Colonic mucosa (tissue), 4 donors: ENCODE data around the gene NUAK1. TPM values are rescaled to one million over a fixed set of nuclear protein-coding genes. Genes with fewer than 3 reads are reported as not detected.

Source experiments
- DNase-seq: peaks from one replicate; pipeline ENCODE4 v3.0.0-alpha.2; 2020
- H3K27ac ChIP-seq: fragments of 200-600 bp; one replicate; pipeline ENCODE4 v1.8.0; 2021
- H3K27me3 ChIP-seq: fragments of 200-600 bp; one replicate; pipeline ENCODE4 v1.8.0; 2021
- H3K36me3 ChIP-seq: fragments of 200-600 bp; one replicate; pipeline ENCODE4 v1.8.0; 2021
- H3K4me1 ChIP-seq: fragments of 200-600 bp; one replicate; pipeline ENCODE4 v1.8.0; 2021; ENCODE audit warnings: mild to moderate bottlenecking
- H3K4me3 ChIP-seq: fragments of 200-600 bp; one replicate; pipeline ENCODE4 v1.8.0; 2021
- H3K9ac ChIP-seq, 2 donors: one replicate each; pipeline ENCODE4 v1.7.0; 2013; ENCODE audit warnings: control low read depth in 2 of 2, low read depth in 2 of 2, low read length in 2 of 2
- H3K9me3 ChIP-seq: fragments of 200-600 bp; one replicate; pipeline ENCODE4 v1.8.0; 2021
- intact Hi-C: fragments of 100-400 bp; cut with DNase I; formaldehyde crosslinking; loops from one replicate; pipeline ENCODE4 v1.14.1; 2022
- total RNA-seq, 2 donors: library from RNA; stranded (reverse); fragmentation: NEBNext Ultra II Directional in 1 of 2; extraction: Animal tissue kit (Norgen Biotek cat#: 25700) in 1 of 2; gene quantifications; one replicate each; pipeline ENCODE4 v1.2.1, GENCODE V29; 2021
- TF ChIP-seq, protein P1 (sequence below): fragments of 200-600 bp; IDR thresholded peaks from one replicate; pipeline ENCODE4 v1.8.0; 2022; ENCODE audit warnings: antibody characterized with exemption, mild to moderate bottlenecking
- donor health status: healthy.
- donor health status: DM: no; HTN: no; CAD: no.
- donor health status: DM: no; HTN: no; CAD: no.

Gene NUAK1
- total RNA-seq, 2 donors from 2014 or later: 2.2 to 3.7 TPM

GRCh38 chr12:106130474-106131113 is 8.2 kb downstream of the NUAK1 start:
- Histone ChIP-seq H3K9me3 (no peaks in the 10 kb centered on the region), H3K4me3 (no peak overlapping the region), H3K4me1 (no peaks in the 10 kb centered on the region), H3K27me3 (no peaks in the 10 kb centered on the region), H3K9ac (no peak overlapping the region), H3K36me3 (no peaks in the 10 kb centered on the region), H3K27ac (no peak overlapping the region)
- no peak for DNase-seq
- intact Hi-C loops: no loop called here
- TF ChIP-seq, protein P1, sequence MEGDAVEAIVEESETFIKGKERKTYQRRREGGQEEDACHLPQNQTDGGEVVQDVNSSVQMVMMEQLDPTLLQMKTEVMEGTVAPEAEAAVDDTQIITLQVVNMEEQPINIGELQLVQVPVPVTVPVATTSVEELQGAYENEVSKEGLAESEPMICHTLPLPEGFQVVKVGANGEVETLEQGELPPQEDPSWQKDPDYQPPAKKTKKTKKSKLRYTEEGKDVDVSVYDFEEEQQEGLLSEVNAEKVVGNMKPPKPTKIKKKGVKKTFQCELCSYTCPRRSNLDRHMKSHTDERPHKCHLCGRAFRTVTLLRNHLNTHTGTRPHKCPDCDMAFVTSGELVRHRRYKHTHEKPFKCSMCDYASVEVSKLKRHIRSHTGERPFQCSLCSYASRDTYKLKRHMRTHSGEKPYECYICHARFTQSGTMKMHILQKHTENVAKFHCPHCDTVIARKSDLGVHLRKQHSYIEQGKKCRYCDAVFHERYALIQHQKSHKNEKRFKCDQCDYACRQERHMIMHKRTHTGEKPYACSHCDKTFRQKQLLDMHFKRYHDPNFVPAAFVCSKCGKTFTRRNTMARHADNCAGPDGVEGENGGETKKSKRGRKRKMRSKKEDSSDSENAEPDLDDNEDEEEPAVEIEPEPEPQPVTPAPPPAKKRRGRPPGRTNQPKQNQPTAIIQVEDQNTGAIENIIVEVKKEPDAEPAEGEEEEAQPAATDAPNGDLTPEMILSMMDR: no peak

- DNase-seq: no peak
- Histone ChIP-seq H3K4me3 (no peak overlapping the region), H3K36me3 (no peaks in the 10 kb centered on the region), H3K4me1 (no peaks in the 10 kb centered on the region), H3K9me3 (no peaks in the 10 kb centered on the region), H3K27ac (no peak overlapping the region), H3K27me3 (no peaks in the 10 kb centered on the region), H3K9ac (no peak overlapping the region)
- intact Hi-C loops: no loop called here
- TF ChIP-seq, protein P1: no peak
Observed at GRCh38 chr12:106128585-106129328, 10.0 kb downstream of the NUAK1 start.

- H3K36me3 ChIP-seq: no peaks in the 10 kb centered on the region
- no peak for DNase-seq
- H3K4me3 ChIP-seq: no peak overlapping the region
- H3K9ac ChIP-seq: no peak overlapping the region
- TF ChIP-seq, protein P1: no peak
- H3K27ac ChIP-seq: no peak overlapping the region
- H3K4me1 ChIP-seq: no peaks in the 10 kb centered on the region
- no peaks in the 10 kb centered on the region for H3K27me3 ChIP-seq
- intact Hi-C loops: no loop called here
- H3K9me3 ChIP-seq: no peaks in the 10 kb centered on the region
Observed at GRCh38 chr12:106127338-106128126, 11.2 kb downstream of the NUAK1 start.

DNA sequence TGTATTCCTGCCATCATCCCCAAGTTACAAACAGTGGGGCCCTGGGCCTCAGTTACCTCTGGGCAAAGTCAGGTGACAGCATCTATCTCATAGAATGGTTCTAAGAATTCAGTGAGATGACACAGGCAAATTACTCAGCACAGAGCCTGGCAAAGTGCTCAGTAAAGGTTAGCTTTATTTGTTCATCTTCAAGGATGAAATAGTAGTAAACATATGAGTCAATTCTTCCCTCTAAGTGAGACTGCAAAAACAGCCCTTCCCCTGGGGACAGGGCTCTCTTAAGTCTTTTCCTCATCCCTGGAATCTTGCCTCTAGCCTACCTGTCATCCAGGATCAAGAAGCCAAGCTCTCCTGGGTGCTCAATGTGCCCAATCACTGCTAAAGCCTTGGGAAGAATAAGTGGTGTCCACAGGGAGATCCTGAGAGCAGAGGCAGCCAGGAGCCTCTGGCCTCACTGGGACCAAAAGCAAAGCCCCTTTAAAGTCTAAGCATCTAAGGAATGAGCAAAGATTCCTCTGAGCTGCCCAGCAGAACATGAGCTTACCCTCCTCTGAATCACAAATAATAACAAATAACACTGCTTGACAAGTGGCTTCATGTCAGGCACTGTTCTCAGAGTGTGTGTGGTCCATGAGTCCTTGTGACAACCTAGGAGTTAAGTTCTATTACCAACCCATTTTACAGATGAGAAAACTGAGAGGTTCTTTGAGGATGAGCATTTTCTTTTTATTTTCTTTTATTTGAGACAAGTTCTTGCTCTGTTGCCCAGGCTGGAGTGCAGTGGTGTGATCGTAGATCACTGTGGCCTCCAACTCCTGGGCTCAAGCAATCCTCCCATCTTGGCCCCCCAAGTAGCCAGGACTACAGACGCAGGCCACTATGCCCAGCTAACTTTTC is 12.1 kb downstream of the NUAK1 start:
- Histone ChIP-seq H3K9ac (no peak overlapping the region), H3K9me3 (no peaks in the 10 kb centered on the region), H3K4me3 (no peak overlapping the region), H3K27me3 (no peaks in the 10 kb centered on the region), H3K4me1 (no peaks in the 10 kb centered on the region), H3K36me3 (no peaks in the 10 kb centered on the region), H3K27ac (no peak overlapping the region)
- TF ChIP-seq, protein P1: no peak
- no peak for DNase-seq
- intact Hi-C loops: no loop called here
